Stimulated activated CD8-positive, alpha-beta memory T cell treated with anti-CD3 and anti-CD28 coated beads, Interleukin-15, amount 100 ng/mL, for 4 hours (primary cell): ENCODE data around the gene IFITM5.
"Not testable (repeated sequence)": the region's sequence is repeated elsewhere in the genome, so short reads cannot be mapped to it uniquely, and the experiment has no call there.

Experiments used
- DNase-seq, 2 donors: peaks; one replicate each; pipeline ENCODE4 v3.0.0-alpha.2; 2020; ENCODE audit warnings: low read depth in 2 of 2

IFITM5 gene

GRCh38 chr11:328012-328411 lies 28.7 kb upstream of the IFITM5 start:
- no peak for DNase-seq

- DNase-seq: no peak
These were observed 28.2 kb upstream of the IFITM5 start for GRCh38 chr11:327581-327923.

- no peak for DNase-seq
These were observed 27.7 kb upstream of the IFITM5 start for GRCh38 chr11:326842-327580.

GRCh38 chr11:326592-326841 lies 27.2 kb upstream of the IFITM5 start:
- DNase-seq: no peak

- DNase-seq: no peak
These were observed 26.7 kb upstream of the IFITM5 start for GRCh38 chr11:325796-326591.

GRCh38 chr11:324593-325517 lies 25.5 kb upstream of the IFITM5 start:
- DNase-seq: not testable (repeated sequence)

- no peak for DNase-seq
These were observed 24.8 kb upstream of the IFITM5 start for GRCh38 chr11:324156-324555.

GRCh38 chr11:319888-320273 lies 20.6 kb upstream of the IFITM5 start:
- DNase-seq: not testable (repeated sequence)

GRCh38 chr11:319121-319887 lies 20.0 kb upstream of the IFITM5 start:
- not testable (repeated sequence) for DNase-seq

GRCh38 chr11:318405-319120 lies 19.2 kb upstream of the IFITM5 start:
- not testable (repeated sequence) for DNase-seq

GRCh38 chr11:317668-318404 lies 18.5 kb upstream of the IFITM5 start:
- not testable (repeated sequence) for DNase-seq

- DNase-seq: no peak
These were observed 17.6 kb upstream of the IFITM5 start for GRCh38 chr11:316891-317301.

GRCh38 chr11:316031-316701 lies 16.8 kb upstream of the IFITM5 start:
- no peak for DNase-seq

- DNase-seq: no peak
These were observed 16.2 kb upstream of the IFITM5 start for GRCh38 chr11:315516-315994.

- no peak for DNase-seq
These were observed 15.7 kb upstream of the IFITM5 start for GRCh38 chr11:315051-315481.

GRCh38 chr11:314554-314875 lies 15.2 kb upstream of the IFITM5 start:
- DNase-seq: not testable (repeated sequence)

GRCh38 chr11:313787-314553 lies 14.6 kb upstream of the IFITM5 start, which contains the start of gene IFITM1:
TSS of gene IFITM1 (plus strand) at chr11:314040. CDS start at chr11:314171, 131 bp downstream.
- DNase-seq: no peak

GRCh38 chr11:313304-313786 lies 14.0 kb upstream of the IFITM5 start:
- no peak for DNase-seq
